Measurements from ENCODE around the gene SFXN3. TPM values are rescaled to one million over a fixed set of nuclear protein-coding genes. Genes with fewer than 3 reads are reported as not detected.

Gene SFXN3
- total and polyA plus RNA-seq, 2 of the 13 experiments (the other 11 are each of a cell fraction or from before 2014, with no cell fraction given): 16.8 to 71.5 TPM

DNA sequence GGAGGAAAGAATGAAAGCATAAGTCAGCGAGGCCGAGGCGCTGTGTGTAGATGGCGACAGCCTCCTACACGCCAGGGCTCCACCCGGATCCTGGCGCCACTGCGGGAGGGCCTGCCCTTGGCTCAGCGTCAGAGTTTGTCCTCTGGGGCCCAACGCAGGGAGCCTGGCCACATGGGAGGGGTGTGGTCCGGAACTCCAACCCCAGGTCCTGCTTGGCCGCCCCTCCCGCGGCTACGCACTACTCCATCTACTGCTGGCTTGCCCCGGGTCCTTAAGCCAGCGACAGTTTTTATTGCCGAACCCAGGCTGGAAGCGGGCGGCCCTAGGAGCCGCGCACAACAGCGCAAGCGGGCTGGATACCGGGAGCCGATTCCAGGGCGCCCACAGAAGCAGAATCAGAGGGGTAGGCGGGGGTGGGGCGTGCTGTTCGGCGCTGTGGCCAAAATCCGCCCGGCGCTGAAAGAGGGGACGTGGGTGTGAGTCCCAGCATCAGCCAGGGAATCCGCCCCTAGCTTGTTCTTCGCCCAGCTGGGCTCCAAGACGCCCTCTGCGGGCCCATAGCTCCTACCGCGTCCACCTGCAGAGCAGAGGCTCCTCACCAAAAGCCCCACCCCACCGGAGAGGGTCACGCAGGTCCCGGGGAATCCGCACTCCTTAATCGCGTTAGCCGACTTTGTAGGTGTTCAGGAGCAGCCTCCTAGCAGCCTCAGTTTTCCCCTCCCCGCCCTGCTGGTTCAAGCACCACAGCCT is 35.3 kb downstream of the SFXN3 start (continued):
- TF ChIP-seq, protein P1, sequence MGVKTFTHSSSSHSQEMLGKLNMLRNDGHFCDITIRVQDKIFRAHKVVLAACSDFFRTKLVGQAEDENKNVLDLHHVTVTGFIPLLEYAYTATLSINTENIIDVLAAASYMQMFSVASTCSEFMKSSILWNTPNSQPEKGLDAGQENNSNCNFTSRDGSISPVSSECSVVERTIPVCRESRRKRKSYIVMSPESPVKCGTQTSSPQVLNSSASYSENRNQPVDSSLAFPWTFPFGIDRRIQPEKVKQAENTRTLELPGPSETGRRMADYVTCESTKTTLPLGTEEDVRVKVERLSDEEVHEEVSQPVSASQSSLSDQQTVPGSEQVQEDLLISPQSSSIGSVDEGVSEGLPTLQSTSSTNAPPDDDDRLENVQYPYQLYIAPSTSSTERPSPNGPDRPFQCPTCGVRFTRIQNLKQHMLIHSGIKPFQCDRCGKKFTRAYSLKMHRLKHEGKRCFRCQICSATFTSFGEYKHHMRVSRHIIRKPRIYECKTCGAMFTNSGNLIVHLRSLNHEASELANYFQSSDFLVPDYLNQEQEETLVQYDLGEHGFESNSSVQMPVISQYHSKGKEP (CRISPR knock-in tag; IDR thresholded peaks at IDR 0.05): peak; percentile 30; the same call in 1 of the 2 replicates
- TF ChIP-seq XBP1 (CRISPR knock-in tag; IDR thresholded peaks at IDR 0.05) (no peak), ZNF670 (CRISPR knock-in tag; IDR thresholded peaks at IDR 0.05; ENCODE audit: borderline replicate concordance) (no peak; the same call in 1 of the 2 replicates), SSRP1 (CRISPR knock-in tag; IDR thresholded peaks at IDR 0.05) (no peak), THAP11 (CRISPR knock-in tag; IDR thresholded peaks at IDR 0.05) (peak; percentile 56; the same call in 1 of the 2 replicates), NRL (CRISPR knock-in tag; IDR thresholded peaks at IDR 0.05; ENCODE audit: borderline replicate concordance) (peak; percentile 27; the same call in 1 of the 2 replicates), RBAK (CRISPR knock-in tag; IDR thresholded peaks at IDR 0.05) (no peak), ZNF3 (CRISPR knock-in tag; IDR thresholded peaks at IDR 0.05) (no peak), NFIC (IDR thresholded peaks at IDR 0.05; ENCODE audit: low read length) (no peak), ETV5 (CRISPR knock-in tag; IDR thresholded peaks at IDR 0.05; ENCODE audit: borderline replicate concordance) (peak; percentile 88), NFE2 (CRISPR knock-in tag; IDR thresholded peaks at IDR 0.05) (no peak), ZNF546 (CRISPR knock-in tag; conservative IDR thresholded peaks at IDR 0.05) (no peak), ZNF563 (CRISPR knock-in tag; IDR thresholded peaks at IDR 0.05) (no peak; the same call in 1 of the 2 replicates), ZNF562 (CRISPR knock-in tag; IDR thresholded peaks at IDR 0.05; ENCODE audit: borderline replicate concordance) (no peak), MATR3 (CRISPR knock-in tag; IDR thresholded peaks at IDR 0.05) (no peak), DR1 (CRISPR knock-in tag; IDR thresholded peaks at IDR 0.05) (0 out of 2 replicates have a peak, but pooled peaks have one; percentile 18), ZNF510 (CRISPR knock-in tag; IDR thresholded peaks at IDR 0.05; ENCODE audit: low read depth) (no peak), FOXJ3 (CRISPR knock-in tag; IDR thresholded peaks at IDR 0.05; ENCODE audit: borderline replicate concordance) (no peak)
- TF ChIP-seq, protein P2, sequence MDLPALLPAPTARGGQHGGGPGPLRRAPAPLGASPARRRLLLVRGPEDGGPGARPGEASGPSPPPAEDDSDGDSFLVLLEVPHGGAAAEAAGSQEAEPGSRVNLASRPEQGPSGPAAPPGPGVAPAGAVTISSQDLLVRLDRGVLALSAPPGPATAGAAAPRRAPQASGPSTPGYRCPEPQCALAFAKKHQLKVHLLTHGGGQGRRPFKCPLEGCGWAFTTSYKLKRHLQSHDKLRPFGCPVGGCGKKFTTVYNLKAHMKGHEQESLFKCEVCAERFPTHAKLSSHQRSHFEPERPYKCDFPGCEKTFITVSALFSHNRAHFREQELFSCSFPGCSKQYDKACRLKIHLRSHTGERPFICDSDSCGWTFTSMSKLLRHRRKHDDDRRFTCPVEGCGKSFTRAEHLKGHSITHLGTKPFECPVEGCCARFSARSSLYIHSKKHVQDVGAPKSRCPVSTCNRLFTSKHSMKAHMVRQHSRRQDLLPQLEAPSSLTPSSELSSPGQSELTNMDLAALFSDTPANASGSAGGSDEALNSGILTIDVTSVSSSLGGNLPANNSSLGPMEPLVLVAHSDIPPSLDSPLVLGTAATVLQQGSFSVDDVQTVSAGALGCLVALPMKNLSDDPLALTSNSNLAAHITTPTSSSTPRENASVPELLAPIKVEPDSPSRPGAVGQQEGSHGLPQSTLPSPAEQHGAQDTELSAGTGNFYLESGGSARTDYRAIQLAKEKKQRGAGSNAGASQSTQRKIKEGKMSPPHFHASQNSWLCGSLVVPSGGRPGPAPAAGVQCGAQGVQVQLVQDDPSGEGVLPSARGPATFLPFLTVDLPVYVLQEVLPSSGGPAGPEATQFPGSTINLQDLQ (CRISPR knock-in tag; IDR thresholded peaks at IDR 0.05): 0 out of 2 replicates have a peak, but pooled peaks have one; percentile 24
- TF ChIP-seq, protein P3, sequence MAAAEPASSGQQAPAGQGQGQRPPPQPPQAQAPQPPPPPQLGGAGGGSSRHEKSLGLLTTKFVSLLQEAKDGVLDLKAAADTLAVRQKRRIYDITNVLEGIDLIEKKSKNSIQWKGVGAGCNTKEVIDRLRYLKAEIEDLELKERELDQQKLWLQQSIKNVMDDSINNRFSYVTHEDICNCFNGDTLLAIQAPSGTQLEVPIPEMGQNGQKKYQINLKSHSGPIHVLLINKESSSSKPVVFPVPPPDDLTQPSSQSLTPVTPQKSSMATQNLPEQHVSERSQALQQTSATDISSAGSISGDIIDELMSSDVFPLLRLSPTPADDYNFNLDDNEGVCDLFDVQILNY (CRISPR knock-in tag; conservative IDR thresholded peaks at IDR 0.05): no peak
- TF ChIP-seq, protein P4, sequence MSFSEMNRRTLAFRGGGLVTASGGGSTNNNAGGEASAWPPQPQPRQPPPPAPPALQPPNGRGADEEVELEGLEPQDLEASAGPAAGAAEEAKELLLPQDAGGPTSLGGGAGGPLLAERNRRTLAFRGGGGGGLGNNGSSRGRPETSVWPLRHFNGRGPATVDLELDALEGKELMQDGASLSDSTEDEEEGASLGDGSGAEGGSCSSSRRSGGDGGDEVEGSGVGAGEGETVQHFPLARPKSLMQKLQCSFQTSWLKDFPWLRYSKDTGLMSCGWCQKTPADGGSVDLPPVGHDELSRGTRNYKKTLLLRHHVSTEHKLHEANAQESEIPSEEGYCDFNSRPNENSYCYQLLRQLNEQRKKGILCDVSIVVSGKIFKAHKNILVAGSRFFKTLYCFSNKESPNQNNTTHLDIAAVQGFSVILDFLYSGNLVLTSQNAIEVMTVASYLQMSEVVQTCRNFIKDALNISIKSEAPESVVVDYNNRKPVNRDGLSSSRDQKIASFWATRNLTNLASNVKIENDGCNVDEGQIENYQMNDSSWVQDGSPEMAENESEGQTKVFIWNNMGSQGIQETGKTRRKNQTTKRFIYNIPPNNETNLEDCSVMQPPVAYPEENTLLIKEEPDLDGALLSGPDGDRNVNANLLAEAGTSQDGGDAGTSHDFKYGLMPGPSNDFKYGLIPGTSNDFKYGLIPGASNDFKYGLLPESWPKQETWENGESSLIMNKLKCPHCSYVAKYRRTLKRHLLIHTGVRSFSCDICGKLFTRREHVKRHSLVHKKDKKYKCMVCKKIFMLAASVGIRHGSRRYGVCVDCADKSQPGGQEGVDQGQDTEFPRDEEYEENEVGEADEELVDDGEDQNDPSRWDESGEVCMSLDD (CRISPR knock-in tag; IDR thresholded peaks at IDR 0.05; ENCODE audit: borderline replicate concordance): 0 out of 2 replicates have a peak, but pooled peaks have one; percentile 22
